MM.1S (cell line): ENCODE data around the gene UFC1.

Source experiments
- EZH2 ChIP-seq: fragments of 300-600 bp; sonication (generic); optimal IDR thresholded peaks from 2 replicates; pipeline ENCODE3; 2017; ENCODE audit warnings: low read depth, mild to moderate bottlenecking, antibody characterized with exemption, low read length, mixed read lengths
- TF ChIP-seq, protein P1 (sequence below): fragments of 300-600 bp; sonication (generic); IDR thresholded peaks from 2 replicates; pipeline ENCODE4 v1.5.1; 2016; ENCODE audit warnings: antibody characterized with exemption, low read length, mixed read lengths

DNA sequence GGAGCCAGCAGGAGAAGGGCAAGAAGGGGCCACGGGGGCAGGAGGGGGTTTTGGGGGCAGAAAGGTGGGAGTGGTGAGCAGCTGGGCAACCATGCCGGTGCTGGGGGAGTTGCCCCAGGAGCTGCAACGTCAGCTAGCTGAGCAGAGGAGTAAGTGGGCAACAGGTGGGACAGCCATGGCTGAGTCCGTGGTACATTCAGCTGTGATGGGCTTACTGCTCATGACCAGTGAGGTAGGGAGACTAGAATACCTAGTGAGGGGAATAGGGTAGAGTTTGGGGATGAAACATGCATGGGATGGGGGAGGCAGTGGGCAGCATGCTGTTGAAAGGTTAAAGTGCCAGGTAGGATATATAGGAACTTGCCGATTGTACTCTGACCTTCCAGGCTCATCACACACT is 7.9 kb downstream of the UFC1 start:
- TF ChIP-seq, protein P1, sequence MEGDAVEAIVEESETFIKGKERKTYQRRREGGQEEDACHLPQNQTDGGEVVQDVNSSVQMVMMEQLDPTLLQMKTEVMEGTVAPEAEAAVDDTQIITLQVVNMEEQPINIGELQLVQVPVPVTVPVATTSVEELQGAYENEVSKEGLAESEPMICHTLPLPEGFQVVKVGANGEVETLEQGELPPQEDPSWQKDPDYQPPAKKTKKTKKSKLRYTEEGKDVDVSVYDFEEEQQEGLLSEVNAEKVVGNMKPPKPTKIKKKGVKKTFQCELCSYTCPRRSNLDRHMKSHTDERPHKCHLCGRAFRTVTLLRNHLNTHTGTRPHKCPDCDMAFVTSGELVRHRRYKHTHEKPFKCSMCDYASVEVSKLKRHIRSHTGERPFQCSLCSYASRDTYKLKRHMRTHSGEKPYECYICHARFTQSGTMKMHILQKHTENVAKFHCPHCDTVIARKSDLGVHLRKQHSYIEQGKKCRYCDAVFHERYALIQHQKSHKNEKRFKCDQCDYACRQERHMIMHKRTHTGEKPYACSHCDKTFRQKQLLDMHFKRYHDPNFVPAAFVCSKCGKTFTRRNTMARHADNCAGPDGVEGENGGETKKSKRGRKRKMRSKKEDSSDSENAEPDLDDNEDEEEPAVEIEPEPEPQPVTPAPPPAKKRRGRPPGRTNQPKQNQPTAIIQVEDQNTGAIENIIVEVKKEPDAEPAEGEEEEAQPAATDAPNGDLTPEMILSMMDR = no peak
- TF ChIP-seq EZH2 = no peak
